HG03442 (cell line): ENCODE results near the gene ITPRIPL2.

ENCODE experiments used
- ATAC-seq: cut with Tn5 transposase; IDR thresholded peaks from one replicate; pipeline ENCODE4 v1.9.1; 2021; ENCODE audit warnings: mild to moderate bottlenecking, moderate library complexity; ENCODE audit not compliant: unreplicated experiment

Gene ITPRIPL2

DNA sequence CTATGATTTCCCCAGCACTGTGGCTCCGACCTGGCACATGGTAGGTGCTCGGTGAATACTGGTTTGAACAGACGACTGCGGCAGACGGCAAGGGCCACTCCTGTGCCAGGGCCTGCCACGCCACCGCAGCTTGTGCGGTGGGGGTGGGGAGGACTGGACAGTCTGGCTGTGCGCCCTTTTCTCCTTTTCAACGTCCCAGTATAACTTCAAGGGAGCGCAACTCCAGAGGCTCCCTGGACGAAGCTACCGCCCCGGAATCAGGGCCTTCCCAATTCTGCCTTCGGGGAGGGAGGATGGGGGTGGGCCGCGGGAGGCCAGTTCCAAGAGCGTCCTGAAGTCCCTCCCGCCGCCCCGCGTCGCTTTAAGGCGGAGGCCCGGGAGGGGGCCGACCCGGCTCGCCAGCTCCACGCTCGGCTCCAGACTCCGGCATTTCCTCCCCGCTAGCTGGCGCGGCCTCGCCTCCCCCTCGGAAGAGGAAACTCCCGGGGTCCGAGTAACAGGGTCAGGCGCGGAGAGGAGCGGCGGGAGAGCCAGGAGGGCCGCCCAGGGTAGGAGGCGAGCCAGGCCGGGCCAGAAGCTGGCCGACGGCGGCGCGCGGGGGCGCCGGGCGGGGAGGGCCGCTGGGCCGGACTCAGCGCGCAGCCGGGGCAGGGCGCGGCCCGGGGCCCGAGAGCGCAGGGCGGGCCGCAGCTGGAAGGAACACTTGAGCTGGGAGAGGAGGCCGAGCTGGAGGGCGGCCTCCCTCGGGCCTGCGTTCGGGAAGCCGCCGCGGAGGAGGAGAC is at the start of gene ITPRIPL2:
Gene ITPRIPL2 (plus strand): TSS at position 388 of the 782 bp plus-strand sequence. CDS start 498 bp downstream, outside the sequence.
- ATAC-seq = no peak

DNA sequence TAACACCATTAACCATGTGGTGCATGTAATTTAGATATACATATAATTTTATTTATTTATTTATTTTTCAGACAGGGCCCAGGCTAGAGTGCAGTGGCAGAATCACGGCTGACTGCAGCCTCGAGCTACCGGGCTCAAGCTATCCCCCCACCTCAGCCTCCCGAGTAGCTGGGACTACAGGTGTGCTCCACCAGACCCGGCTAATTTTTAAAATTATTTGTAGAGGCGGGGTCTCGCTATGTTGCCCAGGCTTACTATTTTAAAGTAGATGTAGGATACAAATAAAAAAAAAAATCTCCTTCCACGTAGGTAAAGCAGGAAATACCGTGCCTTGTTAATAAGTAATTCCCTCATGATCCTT is 46.8 kb upstream of the ITPRIPL2 start:
- ATAC-seq = no peak

DNA sequence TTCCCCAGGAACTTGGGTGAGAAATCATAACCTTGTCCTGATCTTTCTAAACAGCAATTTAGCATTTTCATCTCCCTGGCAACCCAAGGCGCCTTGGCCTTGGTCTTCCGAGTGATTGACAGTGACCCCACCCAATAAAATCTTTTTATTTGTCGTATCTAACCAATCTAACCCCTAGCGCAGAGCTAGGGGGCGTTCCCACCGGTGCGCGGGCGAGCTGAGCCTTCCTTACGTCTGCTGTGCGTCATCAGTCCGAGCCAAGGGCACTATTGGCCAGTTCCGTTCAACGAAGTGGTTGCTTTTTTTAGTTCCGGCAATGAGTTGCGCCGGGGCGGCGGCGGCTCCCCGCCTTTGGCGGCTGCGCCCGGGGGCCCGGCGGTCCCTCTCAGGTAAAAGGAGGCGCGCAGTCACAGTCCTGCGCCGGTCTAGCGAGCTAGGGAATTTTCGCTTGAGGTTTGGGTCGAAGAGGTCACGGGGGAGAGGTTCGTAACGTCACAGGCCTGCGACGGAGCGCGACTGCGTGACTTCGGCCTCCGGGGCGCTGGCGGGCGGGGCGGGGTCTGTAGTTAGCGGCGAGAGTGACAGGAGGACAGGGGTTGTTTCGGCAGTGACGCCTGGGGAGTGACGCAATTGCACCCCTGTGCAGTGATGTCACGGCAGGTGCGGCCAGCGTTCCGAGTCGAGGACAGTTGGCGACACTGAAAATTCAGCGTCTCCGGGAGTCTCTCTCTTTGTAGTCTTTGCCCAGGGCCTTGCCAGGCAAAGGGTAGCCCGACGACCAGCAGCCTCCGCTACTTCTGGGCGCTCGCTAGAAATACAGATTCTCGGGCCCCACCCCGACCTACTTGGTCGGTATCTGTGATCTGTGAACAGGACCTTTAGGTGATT is 46.2 kb upstream of the ITPRIPL2 start, which contains the start of gene COQ7:
Gene COQ7 (plus strand): TSS at position 266 of the 888 bp plus-strand sequence. CDS start 51 bp downstream, at position 317.
- ATAC-seq = peak; percentile 88

DNA sequence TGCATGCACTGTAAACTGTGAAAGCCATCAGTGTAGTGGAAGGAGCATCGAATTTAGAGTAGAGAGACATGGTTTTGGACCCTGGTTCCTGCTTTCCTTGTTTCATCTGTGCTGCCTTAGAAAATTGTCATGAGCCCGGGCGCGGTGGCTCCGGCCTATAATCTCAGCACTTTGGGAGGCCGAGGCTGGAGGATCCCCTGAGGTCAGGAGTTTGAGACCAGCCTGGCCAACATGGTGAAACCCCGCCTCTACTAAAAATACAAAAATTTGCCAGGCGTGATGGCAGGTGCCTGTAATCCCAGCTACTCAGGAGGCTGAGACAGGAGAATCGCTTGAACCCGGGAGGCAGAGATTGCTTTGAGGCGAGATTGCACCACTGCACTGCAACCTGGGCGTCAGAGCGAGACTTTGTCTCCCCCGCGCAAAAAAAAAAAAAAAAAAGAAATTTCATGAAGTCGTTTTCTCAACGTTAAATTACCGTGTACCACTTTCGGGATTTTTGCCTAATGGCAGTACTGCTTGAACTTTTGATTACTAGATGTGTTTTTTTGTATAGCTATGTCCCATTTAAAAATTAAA is 45.4 kb upstream of the ITPRIPL2 start:
- no peak for ATAC-seq

DNA sequence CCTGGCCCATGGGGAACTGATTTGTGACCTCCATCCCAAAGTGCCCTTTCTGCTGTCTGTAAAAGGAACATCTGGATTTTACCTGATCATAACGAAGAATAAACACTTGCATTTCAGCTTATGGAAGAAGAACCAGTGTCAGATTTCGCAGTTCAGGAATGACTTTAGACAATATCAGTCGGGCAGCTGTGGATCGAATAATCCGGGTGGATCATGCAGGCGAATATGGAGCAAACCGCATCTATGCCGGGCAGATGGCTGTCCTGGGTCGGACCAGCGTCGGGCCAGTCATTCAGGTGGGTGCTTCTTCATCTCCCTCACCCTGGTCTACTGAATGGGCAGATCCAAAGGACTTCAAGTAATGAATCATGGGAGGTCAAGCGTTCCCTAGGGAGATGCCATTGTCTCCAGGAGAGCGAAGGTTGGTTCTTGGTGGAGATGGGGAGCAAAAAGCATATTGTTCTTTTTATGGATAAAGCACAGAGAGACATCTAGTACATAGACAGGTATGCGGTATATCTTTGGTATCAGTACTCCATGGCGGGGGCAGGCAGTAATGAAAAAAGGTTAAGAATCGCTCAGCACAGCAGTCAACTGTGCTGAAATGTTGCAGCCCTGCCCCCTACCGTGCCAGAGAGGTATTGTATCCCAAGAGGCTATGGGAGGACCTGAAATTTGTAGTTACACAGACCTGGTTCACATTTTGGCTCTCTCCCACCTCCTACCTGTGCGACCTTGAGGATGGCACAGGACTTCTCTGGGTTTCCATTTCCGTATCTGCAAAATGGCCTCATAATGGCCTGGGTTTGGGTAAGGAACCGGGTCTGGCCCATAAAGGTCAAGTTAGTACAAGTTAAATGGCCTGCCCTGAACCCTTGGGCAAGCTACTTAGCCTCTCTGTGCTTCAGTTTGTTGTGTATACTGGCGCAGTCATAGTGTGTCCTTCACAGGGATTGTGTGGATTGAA is 41.7 kb upstream of the ITPRIPL2 start:
- ATAC-seq = no peak

DNA sequence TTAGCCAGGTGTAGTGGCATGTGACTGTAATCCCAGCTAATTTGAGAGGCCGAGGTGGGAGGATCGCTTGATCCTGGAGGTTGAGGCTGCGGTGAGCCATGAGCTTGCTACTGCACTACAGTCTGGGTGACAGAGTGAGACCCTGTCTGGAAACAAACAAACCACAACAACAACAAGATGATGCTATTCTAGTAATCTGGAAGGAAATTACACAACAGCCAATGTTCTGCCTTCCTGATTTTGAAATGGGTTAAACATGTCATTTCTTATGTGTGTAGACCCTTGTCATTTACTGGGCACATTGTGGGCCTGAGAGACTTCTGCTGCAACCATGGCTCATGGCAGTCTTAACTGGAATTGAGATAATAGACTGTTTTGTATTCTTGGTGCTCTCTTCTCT is 40.4 kb upstream of the ITPRIPL2 start:
- no peak for ATAC-seq

DNA sequence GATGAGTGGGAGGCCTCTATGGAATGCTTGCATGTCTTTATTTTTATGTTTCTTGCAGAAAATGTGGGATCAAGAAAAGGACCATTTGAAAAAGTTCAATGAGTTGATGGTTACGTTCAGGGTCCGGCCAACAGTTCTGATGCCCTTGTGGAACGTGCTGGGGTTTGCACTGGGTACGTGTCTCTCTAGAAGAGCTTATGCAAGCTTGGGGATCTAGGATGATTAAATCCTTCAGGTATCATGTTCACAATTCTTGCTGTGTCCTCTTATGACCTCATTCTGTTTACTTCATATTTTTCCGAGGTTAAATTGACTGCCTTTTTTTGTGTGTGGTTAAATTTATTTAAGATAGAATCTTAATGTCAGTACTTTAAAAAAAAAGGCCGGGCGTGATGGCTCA is 39.9 kb upstream of the ITPRIPL2 start:
- ATAC-seq = no peak

DNA sequence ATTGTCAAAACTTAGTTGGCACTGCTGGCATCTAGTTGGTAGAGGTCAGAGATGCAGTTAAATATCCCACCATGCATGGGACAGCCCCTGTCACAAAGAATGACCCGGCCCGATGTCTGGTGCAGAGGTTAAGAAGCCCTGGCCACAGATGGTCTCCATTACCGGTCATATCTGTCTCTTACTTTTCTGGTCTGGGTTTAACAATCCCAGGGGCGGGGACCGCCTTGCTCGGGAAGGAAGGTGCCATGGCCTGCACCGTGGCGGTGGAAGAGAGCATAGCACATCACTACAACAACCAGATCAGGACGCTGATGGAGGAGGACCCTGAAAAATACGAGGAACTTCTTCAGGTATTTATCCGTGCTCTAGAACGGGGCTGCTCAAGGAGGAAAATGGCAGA is 38.3 kb upstream of the ITPRIPL2 start:
- ATAC-seq = no peak

DNA sequence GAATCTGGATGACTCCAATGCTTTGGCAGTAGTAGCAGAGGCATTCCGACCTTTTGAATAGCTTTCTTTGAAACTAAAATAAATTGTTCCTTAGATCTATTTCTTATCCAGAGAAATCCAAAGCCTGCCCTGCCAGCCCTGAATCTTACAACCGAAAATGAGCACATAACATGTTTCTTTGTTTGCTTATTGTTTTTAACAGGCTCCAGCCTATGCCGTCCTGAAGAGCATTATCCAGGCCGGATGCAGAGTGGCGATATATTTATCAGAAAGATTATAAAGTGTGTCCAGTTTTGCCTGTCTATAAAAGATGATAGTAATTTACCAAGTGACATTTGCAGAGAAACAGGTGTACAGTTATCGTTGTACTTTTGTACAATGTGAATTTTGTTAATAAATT is 35.9 kb upstream of the ITPRIPL2 start:
- ATAC-seq = no peak

DNA sequence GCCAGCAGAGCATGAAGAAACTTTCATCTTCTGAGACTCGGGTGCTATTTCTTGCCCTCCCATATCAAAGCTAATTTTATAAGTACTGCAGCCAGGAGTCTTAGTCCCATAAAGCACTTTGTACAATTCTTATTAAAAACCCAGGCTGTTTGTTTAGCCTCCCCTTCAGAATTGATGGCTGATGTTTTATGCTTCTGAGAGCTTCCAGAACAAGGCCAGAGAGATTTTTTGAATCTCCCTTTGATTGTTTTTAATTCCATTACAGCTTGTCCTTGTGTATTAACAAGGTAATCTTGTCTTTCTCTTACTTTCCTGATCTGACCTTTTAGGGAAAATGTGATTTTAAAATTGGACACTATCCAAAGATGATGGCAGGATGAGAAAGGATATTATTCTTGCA is 30.1 kb upstream of the ITPRIPL2 start:
- no peak for ATAC-seq

DNA sequence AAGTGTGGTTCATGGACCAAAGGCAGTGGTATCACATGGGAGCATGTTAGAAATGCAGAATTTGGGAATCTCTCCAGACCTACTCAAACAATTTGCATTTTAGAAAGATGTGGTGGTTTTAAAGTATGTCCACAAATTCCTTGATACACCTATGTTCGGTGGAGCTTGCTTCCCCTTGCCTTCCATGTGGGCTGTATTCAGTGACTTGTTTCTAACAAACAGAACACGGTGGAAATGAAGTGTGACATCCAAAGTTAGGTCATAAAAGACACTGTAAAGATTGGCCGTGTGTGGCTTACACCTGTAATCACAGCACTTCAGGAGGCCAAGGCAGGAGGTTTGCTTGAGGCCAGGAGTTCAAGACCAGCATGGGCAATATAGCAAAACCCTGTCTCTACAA is 29.6 kb upstream of the ITPRIPL2 start:
- ATAC-seq = no peak

DNA sequence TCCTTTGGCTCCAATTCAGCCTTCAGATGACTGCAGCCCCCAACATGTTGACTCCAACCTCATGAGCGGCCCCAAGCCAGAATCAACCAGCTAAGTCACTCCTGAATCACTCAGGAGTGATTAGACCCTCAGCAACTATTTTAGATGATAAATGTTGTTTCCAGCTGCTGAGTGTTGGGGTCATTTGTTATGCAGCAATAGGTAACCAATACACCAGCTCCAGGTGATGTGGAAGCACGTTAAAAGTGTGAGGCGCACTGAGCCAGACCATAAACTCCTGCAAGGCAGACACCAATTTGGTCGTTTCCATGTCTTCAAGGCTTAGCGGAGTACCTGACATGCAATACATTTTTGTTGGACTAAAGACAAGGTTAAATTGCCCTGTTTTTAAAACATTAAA is 28.9 kb upstream of the ITPRIPL2 start:
- ATAC-seq = no peak

DNA sequence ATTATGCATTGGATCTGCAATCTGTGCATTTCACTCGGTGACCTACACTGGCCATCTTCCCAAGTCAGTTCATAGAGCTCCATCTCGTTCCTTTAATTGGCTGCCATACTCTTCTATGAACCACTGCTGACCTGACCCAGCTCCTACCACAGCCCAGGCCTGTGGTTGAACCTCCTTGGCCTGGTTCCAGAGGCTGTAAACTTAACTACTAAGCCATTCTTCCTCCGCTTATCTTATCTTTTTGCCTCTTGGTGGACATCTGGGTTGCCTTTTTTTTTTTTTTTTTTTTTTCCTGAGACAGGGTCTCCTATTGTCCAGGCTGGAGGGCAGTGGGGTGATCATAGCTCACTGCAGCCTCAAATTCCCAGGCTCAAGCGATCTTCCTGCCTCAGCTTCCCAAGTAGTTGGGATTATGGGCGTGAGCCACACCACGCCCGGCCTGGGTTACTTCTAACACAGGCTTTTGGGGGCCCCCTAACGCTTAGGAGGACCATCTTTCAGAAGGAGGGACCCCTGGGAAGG is 28.0 kb upstream of the ITPRIPL2 start:
- no peak for ATAC-seq

DNA sequence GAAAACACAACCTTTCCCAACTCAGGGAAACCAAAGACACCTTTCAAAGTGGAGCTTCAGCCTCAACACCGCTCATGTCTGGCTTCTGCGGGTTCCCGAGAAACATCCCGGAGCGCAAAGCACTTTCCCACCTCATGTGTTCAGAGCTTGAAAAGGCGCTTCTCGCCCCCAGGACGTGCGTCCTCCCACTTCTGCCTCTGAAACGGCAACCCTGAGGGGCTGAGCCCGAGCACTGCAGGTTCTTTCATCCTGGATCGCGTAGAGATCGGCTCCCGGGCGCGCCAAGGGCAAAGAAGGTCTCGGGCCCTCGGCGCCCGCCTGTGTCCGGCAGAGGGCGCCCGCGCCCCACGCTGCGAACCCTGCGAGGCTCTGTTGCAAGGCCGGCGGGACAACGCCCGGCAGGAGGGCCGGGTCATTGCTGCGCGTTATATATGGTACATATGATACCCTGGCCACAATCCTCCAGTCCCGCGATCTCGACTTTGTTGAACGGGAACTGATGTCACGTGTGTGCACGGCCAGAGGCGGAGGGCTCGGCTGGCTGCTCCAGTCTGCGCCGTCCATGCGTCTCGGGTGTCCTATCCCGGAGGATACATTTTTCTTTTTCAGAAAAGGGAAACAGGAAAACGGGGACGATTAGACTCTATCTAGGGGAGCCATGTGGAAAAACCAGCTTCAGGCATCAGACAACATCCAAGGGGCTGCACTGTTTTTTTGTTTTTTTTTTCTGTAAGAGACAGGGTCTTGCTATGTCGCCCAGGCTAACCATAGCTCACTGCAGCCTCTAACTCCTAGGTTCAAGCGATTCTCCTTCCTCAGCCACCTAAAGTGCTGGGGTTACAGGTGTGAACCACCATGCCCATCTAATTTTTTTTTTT is 27.2 kb upstream of the ITPRIPL2 start:
- peak; percentile 79 for ATAC-seq

DNA sequence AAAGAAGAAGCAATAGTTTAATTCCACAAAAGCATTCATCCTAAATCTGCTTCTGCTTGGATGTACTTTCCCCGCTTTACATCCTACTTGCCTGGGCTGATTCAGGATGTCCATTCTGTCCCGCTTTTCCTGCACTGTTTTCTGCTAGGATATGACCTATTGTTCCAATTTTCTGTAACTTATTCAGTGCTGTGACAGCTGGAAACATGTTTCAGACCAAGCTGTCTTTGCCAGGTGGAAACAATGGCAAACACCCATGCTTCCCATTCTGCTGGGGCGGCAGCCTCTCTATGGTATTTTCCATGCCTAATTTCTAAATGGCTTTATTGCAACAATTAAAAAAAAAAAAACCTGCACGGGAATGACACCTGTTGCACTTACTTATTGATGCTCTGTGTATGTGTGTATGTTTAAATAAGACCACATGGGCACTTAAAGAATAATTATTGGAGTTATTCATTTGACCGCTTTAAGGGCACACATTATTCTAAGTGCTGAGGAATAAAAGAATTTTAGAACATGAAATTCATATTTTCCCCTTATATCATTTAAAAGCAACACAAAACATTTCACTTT is 25.3 kb upstream of the ITPRIPL2 start:
- ATAC-seq = no peak

DNA sequence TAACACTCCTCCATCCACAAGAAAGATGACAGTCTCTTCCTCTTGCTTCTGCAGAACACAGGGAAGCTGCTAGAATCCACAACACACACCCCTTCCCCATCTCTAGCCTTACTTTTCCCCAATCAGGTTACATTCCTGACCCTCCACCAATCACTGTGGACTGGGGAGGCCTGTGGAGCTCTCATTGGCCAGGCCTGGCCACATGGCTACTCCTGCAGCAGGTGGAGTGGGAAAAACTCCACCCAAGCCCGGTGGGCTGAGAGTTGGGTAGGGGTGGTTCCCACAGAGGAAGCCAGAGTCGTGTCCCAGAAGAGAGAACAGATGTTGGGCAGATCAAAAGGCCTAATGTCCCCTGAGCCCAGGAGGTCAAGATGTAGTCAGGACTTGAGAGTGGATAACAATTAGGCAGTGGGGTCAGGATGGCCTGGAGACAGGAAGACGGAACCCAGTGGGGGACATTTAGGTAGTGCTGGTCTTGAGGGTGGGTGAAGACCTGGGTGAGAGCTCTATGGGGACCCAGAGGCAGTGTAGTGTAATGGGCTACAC is 24.3 kb upstream of the ITPRIPL2 start:
- ATAC-seq = no peak

DNA sequence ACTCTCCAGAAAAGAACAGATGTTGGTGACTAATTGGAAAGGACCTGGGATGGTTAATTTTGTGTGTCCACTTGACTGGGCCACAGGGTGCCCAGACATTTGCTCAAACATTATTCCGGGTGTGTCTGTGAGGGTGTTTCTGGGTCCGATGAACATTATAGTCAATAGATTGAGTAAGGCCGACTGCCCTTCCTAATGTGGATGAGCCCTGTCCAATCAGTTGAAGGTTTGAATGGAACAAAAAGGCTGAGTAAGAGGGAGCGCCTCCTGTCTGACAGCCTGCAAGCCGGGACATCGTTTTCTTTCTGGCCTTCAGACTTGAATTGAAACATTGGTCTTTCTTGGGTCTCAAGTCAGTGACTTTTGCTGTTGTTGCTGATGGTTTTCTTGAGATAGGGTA is 22.8 kb upstream of the ITPRIPL2 start:
- ATAC-seq = no peak

DNA sequence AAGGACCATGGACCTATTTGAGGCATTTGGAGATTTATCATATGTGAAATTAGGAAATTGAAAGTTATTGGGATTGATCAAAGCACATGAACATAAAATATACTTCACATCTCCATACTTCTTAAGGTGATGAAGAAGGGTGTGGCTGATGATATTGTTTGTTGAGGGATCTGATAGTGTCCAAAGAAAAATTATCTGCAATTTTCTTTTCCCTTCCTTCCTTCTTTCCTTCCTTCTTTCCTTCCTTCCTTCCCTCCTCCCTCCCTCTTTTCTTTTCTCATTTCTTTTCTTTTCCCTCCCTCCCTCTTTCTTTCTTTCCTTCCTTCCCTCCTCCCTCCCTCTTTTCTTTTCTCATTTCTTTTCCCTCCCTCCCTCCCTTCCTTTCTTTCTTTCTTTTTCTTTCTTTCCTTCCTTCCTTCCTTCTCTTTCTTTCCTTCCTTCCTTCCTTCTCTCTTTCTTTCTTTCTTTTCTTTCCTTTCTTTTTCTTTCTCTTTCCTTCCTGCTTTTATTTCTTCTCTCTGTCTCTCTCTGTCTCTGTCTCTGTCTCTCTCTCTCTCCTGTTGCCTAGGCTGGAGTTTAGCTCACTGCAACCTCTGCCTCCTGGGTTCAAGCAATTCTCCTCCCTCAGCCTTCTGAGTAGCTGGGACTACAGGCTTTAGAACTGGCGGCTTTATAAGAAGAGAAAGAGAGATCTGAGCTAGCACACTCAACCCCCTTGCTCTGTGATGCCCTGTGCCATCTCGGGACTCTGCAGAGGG is 20.9 kb upstream of the ITPRIPL2 start:
- no peak for ATAC-seq
